GM11168 (cell line): ENCODE measurements around the gene DPP6.

ENCODE experiments used
- in situ Hi-C: fragments of 300-500 bp; cut with MboI; formaldehyde crosslinking; loops from one replicate; pipeline ENCODE4 v1.12.0; 2022; ENCODE audit warnings: low sequenced_read_pairs; ENCODE audit not compliant: unreplicated experiment

Gene DPP6

DNA sequence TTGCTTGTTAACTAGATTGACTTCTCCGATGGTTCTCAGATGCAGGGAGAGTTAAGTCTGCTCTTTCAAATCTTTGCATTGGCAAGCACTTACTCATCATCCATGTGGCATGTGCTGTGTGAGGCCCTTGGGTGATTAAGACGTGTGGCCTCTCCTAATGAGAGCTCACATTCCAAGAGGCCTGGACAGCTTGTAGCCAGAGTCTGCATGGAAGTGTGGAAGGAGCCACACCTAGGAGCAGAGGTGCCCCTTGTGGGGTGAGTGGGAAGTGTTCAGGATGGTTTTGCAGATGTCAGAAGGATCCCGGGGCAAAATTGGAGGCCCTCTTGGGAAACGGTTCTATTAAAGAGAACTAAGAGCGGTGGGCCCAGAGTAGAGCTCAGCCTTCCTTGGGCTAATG, 724.8 kb downstream of the DPP6 start:
- in situ Hi-C loops, result no loop called here

DNA sequence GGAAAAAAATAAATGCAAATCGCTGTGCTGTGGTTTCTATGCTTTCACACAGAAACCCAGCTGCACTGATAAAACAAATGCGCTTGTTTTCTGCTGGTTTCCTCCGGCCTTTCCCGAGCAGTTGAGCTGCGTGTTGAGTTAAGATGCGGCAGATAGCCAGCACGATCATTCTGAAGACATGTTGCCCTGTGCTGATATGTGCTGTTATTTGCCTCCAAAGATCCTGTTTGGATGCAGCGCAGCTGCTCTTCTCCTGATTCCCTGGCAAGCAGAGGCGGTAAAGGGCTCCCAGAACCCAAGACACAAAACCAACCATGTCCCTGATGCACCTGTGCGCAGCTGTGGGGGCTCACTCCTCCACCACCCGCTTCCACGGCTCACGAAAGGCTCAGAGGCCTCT, 725.3 kb downstream of the DPP6 start:
- in situ Hi-C loops, result no loop called here

DNA sequence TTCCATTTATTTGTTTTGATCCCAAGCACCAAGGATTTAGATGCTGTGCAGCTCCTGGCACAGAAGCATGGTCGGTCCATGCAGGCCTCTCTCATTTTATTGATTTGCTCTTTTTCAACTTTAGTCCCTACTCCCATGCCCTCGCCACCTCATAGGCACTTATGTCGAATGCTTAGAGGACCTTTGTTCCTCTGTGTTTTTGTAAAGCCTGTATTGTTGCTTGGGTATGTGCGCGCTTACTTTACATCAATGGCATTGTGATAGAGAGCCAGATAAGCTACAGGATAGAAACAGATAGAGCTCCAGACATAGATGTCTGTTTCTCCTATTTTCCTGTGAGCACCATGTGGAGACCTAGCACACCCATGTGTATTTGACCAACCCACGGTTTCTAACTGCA, 725.7 kb downstream of the DPP6 start:
- in situ Hi-C loops, result no loop called here

- in situ Hi-C loops, result no loop called here
These were observed 729.4 kb downstream of the DPP6 start for GRCh38 chr7:154781369-154782303.

DNA sequence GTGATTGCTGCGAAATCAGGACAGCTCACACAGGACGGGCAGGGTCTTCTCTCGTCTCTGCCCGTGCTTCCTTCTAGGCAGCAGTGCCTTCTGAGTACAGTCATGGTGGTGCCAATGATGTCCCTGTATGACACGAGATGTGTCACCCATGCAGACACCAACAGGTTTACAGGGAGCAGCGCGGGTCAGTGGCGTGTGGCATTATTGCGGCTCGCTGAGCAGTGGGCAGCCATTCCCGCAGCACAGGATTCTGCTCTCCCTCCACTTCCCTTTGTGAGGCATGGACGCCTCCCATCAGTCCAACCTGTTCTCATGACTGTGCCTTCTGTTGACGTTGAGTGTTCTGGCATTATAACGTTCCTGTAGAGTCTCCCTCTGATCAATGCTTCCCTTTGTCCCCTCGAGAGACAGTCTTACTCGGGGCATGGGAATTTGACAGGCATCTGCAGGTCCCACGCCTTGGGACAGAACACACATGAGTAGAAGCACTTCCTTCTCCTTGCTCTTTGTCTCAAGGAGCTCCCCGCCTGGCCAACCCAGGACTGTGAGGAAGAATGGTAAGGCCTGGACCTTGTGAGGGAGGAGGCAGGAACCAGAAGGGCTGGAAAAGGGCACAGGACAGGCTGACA, 731.2 kb downstream of the DPP6 start:
- in situ Hi-C loops, result no loop called here

- in situ Hi-C loops, result no loop called here
These were observed 733.7 kb downstream of the DPP6 start for GRCh38 chr7:154785898-154786297.

GRCh38 chr7:154789404-154789803, 737.2 kb downstream of the DPP6 start:
- in situ Hi-C loops, result no loop called here

DNA sequence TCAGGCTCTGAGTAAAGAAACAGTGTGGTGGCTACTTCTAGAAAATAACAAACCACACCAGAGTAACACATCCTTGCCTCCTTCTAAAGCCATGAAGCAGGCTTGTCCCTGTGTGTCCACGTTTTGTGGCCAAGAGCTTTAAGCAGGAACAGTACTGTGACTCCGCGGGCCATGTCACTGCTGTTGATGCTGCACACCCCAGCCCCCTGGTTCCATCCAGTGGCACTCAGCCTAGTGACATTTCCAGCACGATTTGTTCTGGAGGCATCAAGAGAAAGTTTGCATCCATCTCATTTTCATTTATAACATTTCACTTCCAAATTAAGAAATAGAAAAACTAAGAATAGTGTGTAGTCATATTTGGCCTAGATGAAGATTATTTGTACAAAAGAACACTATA, 739.4 kb downstream of the DPP6 start:
- in situ Hi-C loops, result no loop called here

- in situ Hi-C loops, result no loop called here
These were observed 740.3 kb downstream of the DPP6 start for GRCh38 chr7:154792436-154793055.

GRCh38 chr7:154794147-154794780, 742.1 kb downstream of the DPP6 start:
- in situ Hi-C loops, result no loop called here

- in situ Hi-C loops, result no loop called here
These were observed 742.8 kb downstream of the DPP6 start for GRCh38 chr7:154795014-154795413.

- in situ Hi-C loops, result no loop called here
These were observed 743.2 kb downstream of the DPP6 start for GRCh38 chr7:154795437-154795836.

DNA sequence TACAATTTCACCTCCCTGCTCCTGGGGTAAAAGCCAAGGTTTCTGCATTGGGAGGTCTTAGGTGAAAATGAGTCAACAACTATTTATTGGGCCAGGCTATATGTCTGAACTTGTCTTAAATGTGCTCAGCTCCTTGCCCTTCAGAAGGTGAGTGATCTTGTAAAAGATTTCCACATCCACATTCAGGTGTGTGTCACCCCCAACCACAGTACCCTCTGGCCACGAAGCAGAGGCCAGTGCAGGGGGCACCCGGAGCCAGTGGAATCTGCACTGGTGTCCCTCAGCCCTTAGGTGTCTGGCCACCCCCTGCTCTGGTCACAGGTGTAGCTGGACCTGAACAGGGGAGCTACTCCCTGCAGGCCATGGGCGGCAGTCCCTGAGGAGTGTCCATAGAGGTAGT, 752.3 kb downstream of the DPP6 start:
- in situ Hi-C loops, result no loop called here

DNA sequence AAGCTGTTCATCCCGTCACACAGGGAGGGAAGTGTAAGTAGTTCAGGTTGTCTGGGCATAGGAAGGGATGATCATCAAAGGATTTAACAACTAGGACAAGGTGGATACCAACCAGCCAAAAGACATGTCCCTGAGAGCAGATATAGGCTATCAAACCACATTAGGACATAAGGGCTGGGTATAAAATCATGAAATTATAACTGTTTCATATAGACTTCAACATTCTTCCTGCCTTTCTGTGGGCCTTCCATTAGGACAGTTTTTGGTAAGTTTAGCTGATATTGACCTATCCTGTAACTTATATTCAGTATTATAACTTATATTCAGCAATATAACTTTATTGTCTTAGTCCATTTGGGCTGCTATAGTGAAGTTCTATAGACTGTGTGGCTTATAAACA, 759.8 kb downstream of the DPP6 start:
- in situ Hi-C loops, result no loop called here

GRCh38 chr7:154817224-154817896, 765.2 kb downstream of the DPP6 start:
- in situ Hi-C loops, result no loop called here

DNA sequence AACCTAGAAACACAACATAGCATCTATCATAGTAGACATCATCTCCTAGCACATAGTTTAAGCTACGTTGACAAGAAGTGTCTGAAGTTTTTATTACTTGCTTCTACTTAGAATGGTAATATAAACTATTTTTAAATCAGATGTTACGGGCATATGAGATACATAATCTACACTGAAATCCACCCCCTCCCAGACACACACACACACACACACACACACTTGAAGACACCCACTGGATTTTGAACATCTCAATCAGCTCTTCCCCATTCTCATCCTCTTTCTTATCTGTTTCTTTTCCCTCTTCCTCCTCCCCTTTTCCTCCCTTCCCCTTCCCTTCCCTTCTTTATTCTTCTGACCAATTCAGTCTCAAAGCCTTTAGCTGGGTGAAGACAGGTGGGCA, 774.8 kb downstream of the DPP6 start:
- in situ Hi-C loops, result no loop called here

DNA sequence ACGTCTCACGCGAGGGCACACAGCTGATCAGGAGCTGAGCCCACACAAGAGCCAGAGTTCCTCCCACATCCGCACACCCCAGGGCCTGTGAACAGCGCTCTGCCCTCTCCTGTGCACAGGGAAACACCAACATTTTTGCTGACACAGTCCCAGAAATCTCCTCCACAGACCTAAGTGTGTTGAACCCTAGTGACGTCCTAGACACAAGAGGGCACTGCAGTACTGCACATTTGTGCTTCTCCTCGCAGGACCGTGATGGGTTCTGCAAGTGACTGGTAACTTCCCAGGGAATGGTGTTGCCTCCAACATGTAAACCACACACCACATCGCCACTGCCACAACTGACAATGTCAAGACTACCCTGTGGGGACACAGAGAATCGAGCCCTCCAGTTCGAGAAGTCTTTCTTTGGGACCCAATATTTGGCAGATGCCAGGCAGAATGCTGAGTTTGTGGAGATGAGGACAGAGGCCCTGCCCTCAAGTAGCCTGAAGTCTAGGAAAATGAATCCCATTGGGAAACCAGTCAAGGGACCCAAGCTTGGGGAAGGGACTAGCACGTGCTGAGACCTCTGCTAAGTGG, 780.5 kb downstream of the DPP6 start:
- in situ Hi-C loops, result no loop called here

GRCh38 chr7:154836021-154836448, 783.8 kb downstream of the DPP6 start:
- in situ Hi-C loops, result no loop called here

DNA sequence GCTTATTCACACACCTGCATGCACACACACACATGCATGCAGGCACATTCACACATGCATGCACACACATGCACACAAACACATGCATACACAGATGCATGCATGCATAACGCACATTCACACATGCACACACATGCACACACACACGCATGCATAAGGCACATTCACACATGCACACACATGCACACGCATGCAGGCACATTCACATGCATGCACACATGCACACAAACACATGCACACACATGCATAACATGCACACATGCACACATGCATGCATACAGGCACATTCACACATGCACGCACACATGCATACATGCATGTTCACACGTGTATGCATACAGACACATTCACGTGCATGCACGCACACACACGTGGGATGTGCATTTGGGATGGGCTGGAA, 784.9 kb downstream of the DPP6 start:
- in situ Hi-C loops, result no loop called here

DNA sequence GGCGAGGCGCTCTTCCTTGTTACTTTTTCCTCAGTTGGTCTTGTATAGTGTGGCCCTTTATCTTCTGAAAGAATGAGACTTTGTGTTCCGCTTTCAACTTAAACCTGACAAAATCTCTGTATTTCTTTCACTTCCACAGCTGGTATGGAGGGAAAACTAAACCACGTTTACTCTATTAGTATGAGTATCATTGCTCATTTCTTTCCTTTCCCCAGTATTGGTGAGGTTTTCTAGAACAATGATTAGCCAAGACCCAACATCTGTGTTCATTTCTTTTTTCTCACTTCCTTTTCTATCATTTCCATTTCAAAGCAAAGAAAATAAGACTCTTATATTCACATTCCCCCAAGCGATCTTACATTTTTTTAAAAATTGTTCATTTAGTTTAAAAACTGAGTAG, 785.4 kb downstream of the DPP6 start:
- in situ Hi-C loops, result no loop called here
